AG04450 (cell line): ENCODE results near the gene ANGPTL1. TPM values are rescaled to one million over a fixed set of nuclear protein-coding genes. Genes with fewer than 3 reads are reported as not detected.

Source experiments
- CTCF ChIA-PET: fragments of 300-600, 350-600 bp; formaldehyde crosslinking; extraction: SDS; loops from one replicate; lab custom pipeline; 2022; ENCODE audit warnings: antibody characterized with exemption, inconsistent platforms; lab: Charles Lee
- POLR2A ChIA-PET: fragments of 350-600 bp; formaldehyde crosslinking; extraction: SDS; loops from one replicate; lab custom pipeline; 2021; ENCODE audit warnings: antibody characterized with exemption, inconsistent platforms; lab: Yijun Ruan, JAX
- DNase-seq: peaks from one replicate; pipeline ENCODE4 v3.0.0-alpha.2; 2011; ENCODE audit warnings: low read depth, low spot score
- H3K27ac ChIP-seq: one replicate; pipeline ENCODE4 v1.5.1; 2012; ENCODE audit warnings: low read depth, low read length, control low read depth
- H3K27me3 ChIP-seq: one replicate; pipeline ENCODE4 v1.6.0; 2012; ENCODE audit warnings: low read length; ENCODE audit not compliant: control insufficient read depth, insufficient read depth
- H3K4me3 ChIP-seq: 2 replicates; pipeline ENCODE4 v1.5.1; 2011; ENCODE audit warnings: mild to moderate bottlenecking, low read depth, low read length, control low read depth
- H3K9me3 ChIP-seq: 2 replicates; pipeline ENCODE4 v1.5.1; 2012; ENCODE audit warnings: low read length; ENCODE audit not compliant: control insufficient read depth, insufficient read depth
- CTCF ChIP-seq: IDR thresholded peaks from 2 replicates; pipeline ENCODE4 v1.5.1; 2011; ENCODE audit warnings: low read depth, low read length, control low read depth, inconsistent platforms
- polyA plus RNA-seq: library from polyadenylated mRNA; depleted of rRNA; stranded (reverse); fragments of >200 nt; gene quantifications from 2 replicates; pipeline ENCODE4 v1.2.3, GENCODE V29; 2011

ANGPTL1 gene
- polyA plus RNA-seq, 1 experiment, result 0.47 TPM

GRCh38 chr1:178847396-178847849 is 23.5 kb downstream of the ANGPTL1 start:
- Histone ChIP-seq H3K9me3 (no peaks in the 10 kb centered on the region), H3K4me3 (no peak overlapping the region), H3K27me3 (no peaks in the 10 kb centered on the region), H3K27ac (no peak overlapping the region)
- POLR2A ChIA-PET, result no interaction called here
- DNase-seq, result peak; percentile 30
- CTCF ChIA-PET, result interaction anchor here (0.5 to 1.2 kb wide), 2 partner anchors 73 to 155 kb away, joined by 3 to 4 read pairs; no protein-coding TSS in a partner anchor
- no peak for TF ChIP-seq CTCF

GRCh38 chr1:178846306-178846705 is 24.6 kb downstream of the ANGPTL1 start:
- Histone ChIP-seq H3K4me3 (no peak overlapping the region), H3K27ac (no peak overlapping the region), H3K9me3 (no peaks in the 10 kb centered on the region), H3K27me3 (no peaks in the 10 kb centered on the region)
- TF ChIP-seq CTCF, result no peak
- ChIA-PET POLR2A (no interaction called here), CTCF (interaction anchor here (0.6 to 1.4 kb wide), 3 partner anchors 73 to 157 kb away, joined by 3 to 4 read pairs (median 3); no protein-coding TSS in a partner anchor)
- DNase-seq, result no peak

DNA sequence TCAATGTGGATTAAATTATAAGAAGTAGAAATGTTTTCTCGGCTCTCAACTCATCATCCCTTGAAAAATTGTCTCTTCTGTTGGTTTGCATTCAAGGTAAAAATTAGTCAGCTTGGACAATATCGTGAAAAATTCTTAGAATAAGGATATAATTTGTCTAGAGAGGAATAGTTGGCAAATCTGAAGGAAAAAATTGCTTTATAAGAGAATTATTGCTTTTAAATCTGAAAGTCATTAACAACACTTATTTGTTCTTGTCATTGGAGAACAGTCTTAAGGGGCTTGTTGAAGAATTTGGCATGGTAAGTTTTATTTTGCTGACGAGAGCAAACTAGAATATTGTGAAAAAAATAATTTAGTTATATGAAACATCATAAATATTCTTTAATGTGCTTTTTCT is 26.4 kb downstream of the ANGPTL1 start:
- DNase-seq, result no peak
- no peak overlapping the region for H3K27ac ChIP-seq
- no peaks in the 10 kb centered on the region for H3K27me3 ChIP-seq
- no peak overlapping the region for H3K4me3 ChIP-seq
- TF ChIP-seq CTCF, result no peak
- no peaks in the 10 kb centered on the region for H3K9me3 ChIP-seq
- POLR2A ChIA-PET, result no interaction called here
- CTCF ChIA-PET, result no interaction called here

GRCh38 chr1:178825167-178825566 is 45.7 kb downstream of the ANGPTL1 start:
- ChIA-PET POLR2A (no interaction called here), CTCF (interaction anchor here (0.7 kb wide), 1 partner anchor 51 kb away, joined by 4 read pairs; no protein-coding TSS in a partner anchor)
- Histone ChIP-seq H3K4me3 (no peak overlapping the region), H3K9me3 (no peaks in the 10 kb centered on the region), H3K27me3 (no peaks in the 10 kb centered on the region), H3K27ac (no peak overlapping the region)
- TF ChIP-seq CTCF, result no peak
- DNase-seq, result no peak

GRCh38 chr1:178821134-178821866 is 49.6 kb downstream of the ANGPTL1 start:
- POLR2A ChIA-PET, result no interaction called here
- Histone ChIP-seq H3K27ac (no peak overlapping the region), H3K27me3 (no peaks in the 10 kb centered on the region), H3K4me3 (no peak overlapping the region), H3K9me3 (no peaks in the 10 kb centered on the region)
- CTCF ChIA-PET, result no interaction called here
- no peak for DNase-seq
- TF ChIP-seq CTCF, result no peak
